IMR-90 (cell line): ENCODE data around the gene CD151. TPM values are rescaled to one million over a fixed set of nuclear protein-coding genes. Genes with fewer than 3 reads are reported as not detected.

Experiments used
- ATAC-seq: fragments of 200-7000 bp; cut with Tn5 transposase; 2 replicates; pipeline ENCODE4 v1.9.1; 2020; ENCODE audit warnings: low read depth, mild to moderate bottlenecking, moderate library complexity
- BruUV-seq: library from RNA; stranded (reverse); fragments of 400-500 nt; replicated peaks from 2 replicates; lab custom pipeline; 2021; lab: Mats Ljungman, UMichigan
- CTCF ChIA-PET: fragments of 300-600 bp; formaldehyde crosslinking; extraction: SDS; loops from one replicate; lab custom pipeline; 2021; ENCODE audit warnings: antibody characterized with exemption; lab: Yijun Ruan, JAX
- POLR2A ChIA-PET: fragments of 300-600 bp; sonication (Branson Sonifier 250); formaldehyde crosslinking; loops from one replicate; lab custom pipeline; 2022; ENCODE audit warnings: antibody characterized with exemption; ENCODE audit not compliant: unreplicated experiment; lab: Charles Lee
- DNase-seq: peaks from one replicate; pipeline ENCODE4 v3.0.0; 2013
- H2AFZ ChIP-seq: replicated peaks from 2 replicates; pipeline ENCODE3; 2013; ENCODE audit warnings: low read length, mild to moderate bottlenecking; ENCODE audit not compliant: poor library complexity
- H2AK5ac ChIP-seq: 2 replicates; pipeline ENCODE4 v1.6.1; 2013; ENCODE audit warnings: low read depth, low read length, inconsistent platforms
- H2AK9ac ChIP-seq: replicated peaks from 2 replicates; pipeline ENCODE3; 2013; ENCODE audit warnings: mild to moderate bottlenecking, low read depth, low read length, moderate library complexity; ENCODE audit not compliant: poor library complexity
- H2BK120ac ChIP-seq: 2 replicates; pipeline ENCODE4 v1.6.1; 2013; ENCODE audit warnings: low read depth, low read length, inconsistent platforms
- H2BK15ac ChIP-seq: 3 replicates; pipeline ENCODE4 v1.6.1; 2013; ENCODE audit warnings: low read depth, low read length, inconsistent platforms
- H2BK20ac ChIP-seq: 2 replicates; pipeline ENCODE4 v1.6.1; 2013; ENCODE audit warnings: low read depth, mild to moderate bottlenecking, inconsistent platforms, low read length, moderate library complexity
- H2BK5ac ChIP-seq: 2 replicates; pipeline ENCODE4 v1.6.1; 2013; ENCODE audit warnings: mild to moderate bottlenecking, low read depth, low read length, inconsistent platforms; ENCODE audit not compliant: poor library complexity, severe bottlenecking
- H3K14ac ChIP-seq: replicated peaks from 2 replicates; pipeline ENCODE4 v1.6.1; 2013; ENCODE audit warnings: low read depth, low read length, inconsistent platforms
- H3K18ac ChIP-seq: 2 replicates; pipeline ENCODE4 v1.6.1; 2013; ENCODE audit warnings: low read depth, low read length, control low read depth
- H3K23ac ChIP-seq: 2 replicates; pipeline ENCODE4 v1.6.1; 2013; ENCODE audit warnings: low read depth, low read length, inconsistent platforms
- H3K27ac ChIP-seq: 2 replicates; pipeline ENCODE4 v1.5.1; 2013; ENCODE audit warnings: mild to moderate bottlenecking, control low read depth, low read length; ENCODE audit not compliant: insufficient read depth
- H3K27me3 ChIP-seq: 2 replicates; pipeline ENCODE4 v1.6.1; 2013; ENCODE audit warnings: low read length; ENCODE audit not compliant: control insufficient read depth, insufficient read depth
- H3K36me3 ChIP-seq: 2 replicates; pipeline ENCODE4 v1.6.1; 2013; ENCODE audit warnings: low read length, mixed read lengths; ENCODE audit not compliant: control insufficient read depth, insufficient read depth
- H3K4ac ChIP-seq: 2 replicates; pipeline ENCODE4 v1.6.1; 2013; ENCODE audit warnings: low read depth, low read length, inconsistent platforms
- H3K4me1 ChIP-seq: 2 replicates; pipeline ENCODE4 v1.6.1; 2013; ENCODE audit warnings: low read length, mixed read lengths; ENCODE audit not compliant: control insufficient read depth, insufficient read depth
- H3K4me2 ChIP-seq: 2 replicates; pipeline ENCODE4 v1.6.1; 2013; ENCODE audit warnings: low read depth, mild to moderate bottlenecking, control low read depth, low read length, moderate library complexity
- H3K4me3 ChIP-seq: 2 replicates; pipeline ENCODE4 v1.5.1; 2013; ENCODE audit warnings: low read depth, mild to moderate bottlenecking, control low read depth, low read length, moderate library complexity; ENCODE audit not compliant: insufficient read depth
- H3K56ac ChIP-seq: 2 replicates; pipeline ENCODE4 v1.6.1; 2013; ENCODE audit warnings: low read length, inconsistent platforms; ENCODE audit not compliant: insufficient read depth; ENCODE audit errors: extremely low read depth
- H3K79me1 ChIP-seq, 2 experiments: 2 replicates each; pipeline ENCODE4 v1.6.1; 2013; ENCODE audit warnings: low read length in 2 of 2, inconsistent platforms in 1 of 2, low read depth in 1 of 2
- H3K9ac ChIP-seq: 2 replicates; pipeline ENCODE4 v1.6.1; 2013; ENCODE audit warnings: low read depth, low read length, control low read depth
- H3K9me1 ChIP-seq: 2 replicates; pipeline ENCODE4 v1.6.1; 2013; ENCODE audit warnings: low read length, inconsistent platforms; ENCODE audit not compliant: insufficient read depth
- H3K9me3 ChIP-seq: 2 replicates; pipeline ENCODE4 v1.6.1; 2013; ENCODE audit warnings: low read length; ENCODE audit not compliant: control insufficient read depth, insufficient read depth
- H4K20me1 ChIP-seq: 2 replicates; pipeline ENCODE4 v1.6.1; 2013; ENCODE audit warnings: low read length, inconsistent platforms; ENCODE audit not compliant: insufficient read depth
- H4K5ac ChIP-seq: 2 replicates; pipeline ENCODE4 v1.6.1; 2013; ENCODE audit warnings: mild to moderate bottlenecking, low read depth, low read length, control low read depth
- H4K8ac ChIP-seq, 2 experiments: 2 replicates each; pipeline ENCODE4 v1.6.1; 2013; ENCODE audit warnings: low read depth in 2 of 2, low read length in 2 of 2, control low read depth in 1 of 2, inconsistent platforms in 1 of 2
- H4K91ac ChIP-seq: 2 replicates; pipeline ENCODE4 v1.6.1; 2013; ENCODE audit warnings: low read depth, low read length, inconsistent platforms; ENCODE audit not compliant: insufficient read depth
- BHLHE40 ChIP-seq: fragments of 150-350 bp; IDR thresholded peaks from 2 replicates; pipeline ENCODE4 v1.6.1; 2016; ENCODE audit warnings: mild to moderate bottlenecking, low read depth, low read length
- CEBPB ChIP-seq: IDR thresholded peaks from 2 replicates; pipeline ENCODE4 v1.6.1; 2012; ENCODE audit warnings: low read depth, low read length, improper control_type of control experiment
- CHD1 ChIP-seq: IDR thresholded peaks from 2 replicates; pipeline ENCODE4 v1.6.1; 2012; ENCODE audit warnings: low read depth, low read length, improper control_type of control experiment
- CTCF ChIP-seq: conservative IDR thresholded peaks from 2 replicates; pipeline ENCODE4 v1.5.1; 2012; ENCODE audit warnings: mild to moderate bottlenecking, low read depth, low read length, improper control_type of control experiment
- FOS ChIP-seq: fragments of 150-350 bp; IDR thresholded peaks from 2 replicates; pipeline ENCODE4 v1.6.1; 2016; ENCODE audit warnings: low read depth, low read length
- MXI1 ChIP-seq: IDR thresholded peaks from 2 replicates; pipeline ENCODE4 v1.6.1; 2012; ENCODE audit warnings: low read depth, mild to moderate bottlenecking, low read length, moderate library complexity, borderline replicate concordance
- NFE2L2 ChIP-seq: fragments of 150-350 bp; IDR thresholded peaks from 2 replicates; pipeline ENCODE4 v1.6.1; 2016; ENCODE audit warnings: low read depth, mild to moderate bottlenecking, low read length
- POLR2A ChIP-seq: IDR thresholded peaks from 2 replicates; pipeline ENCODE4 v1.6.1; 2012; ENCODE audit warnings: mild to moderate bottlenecking, low read depth, low read length
- RAD21 ChIP-seq: IDR thresholded peaks from 2 replicates; pipeline ENCODE4 v1.6.1; 2012; ENCODE audit warnings: low read length, improper control_type of control experiment
- RFX5 ChIP-seq: IDR thresholded peaks from 2 replicates; pipeline ENCODE4 v1.8.0; 2012; ENCODE audit warnings: low read depth, mild to moderate bottlenecking, low read length, moderate library complexity
- SMC3 ChIP-seq: fragments of 150-350 bp; IDR thresholded peaks from 2 replicates; pipeline ENCODE4 v1.6.1; 2016; ENCODE audit warnings: low read depth, mild to moderate bottlenecking, antibody characterized with exemption, low read length, moderate library complexity
- WGBS, 2 experiments: methylation state at CpG; one replicate each; pipeline versions ENCODE4 v1.1.5 to v1.1.7; 2013; ENCODE audit warnings: missing lambda C conversion rate in 2 of 2; ENCODE audit not compliant: insufficient read length in 1 of 2; ENCODE audit errors: extremely low coverage in 2 of 2; 5-methylcytosine and 5-hydroxymethylcytosine counted together
- dilution Hi-C: fragments of 300-500 bp; cut with HindIII; formaldehyde crosslinking; loops from one replicate; pipeline ENCODE4 v1.14.3; 2018; ENCODE audit warnings: low sequenced_read_pairs; ENCODE audit not compliant: unreplicated experiment
- in situ Hi-C: fragments of 300-500 bp; cut with MboI; formaldehyde crosslinking; loops from 3 replicates; pipeline ENCODE4 v1.14.3; 2019; ENCODE audit warnings: low sequenced_read_pairs, inconsistent platforms, mixed read lengths
- intact Hi-C: fragments of 100-400 bp; cut with micrococcal nuclease; formaldehyde crosslinking; loops from 2 replicates; pipeline ENCODE4 v1.10.0; 2022
- polyA plus RNA-seq, 3 experiments: library from polyadenylated mRNA; depleted of rRNA; stranded (reverse); fragments of >200 nt; gene quantifications; 2 replicates each; pipeline ENCODE4 v1.2.3, GENCODE V29; 2012; ENCODE audit warnings: low replicate concordance in 1 of 3
- total RNA-seq: library from RNA; depleted of rRNA; stranded (reverse); fragments of >200 nt; gene quantifications from 2 replicates; pipeline ENCODE4 v1.2.3, GENCODE V29; 2012
- TF ChIP-seq, protein P1 (sequence below): fragments of 150-350 bp; IDR thresholded peaks from 2 replicates; pipeline ENCODE4 v1.6.1; 2017; ENCODE audit warnings: mild to moderate bottlenecking, antibody characterized with exemption, low read length, low read depth

The CD151 gene
- total and polyA plus RNA-seq, 2 of the 4 experiments (the other 2 are of a cell fraction) = 1,150 to 1,267 TPM

DNA sequence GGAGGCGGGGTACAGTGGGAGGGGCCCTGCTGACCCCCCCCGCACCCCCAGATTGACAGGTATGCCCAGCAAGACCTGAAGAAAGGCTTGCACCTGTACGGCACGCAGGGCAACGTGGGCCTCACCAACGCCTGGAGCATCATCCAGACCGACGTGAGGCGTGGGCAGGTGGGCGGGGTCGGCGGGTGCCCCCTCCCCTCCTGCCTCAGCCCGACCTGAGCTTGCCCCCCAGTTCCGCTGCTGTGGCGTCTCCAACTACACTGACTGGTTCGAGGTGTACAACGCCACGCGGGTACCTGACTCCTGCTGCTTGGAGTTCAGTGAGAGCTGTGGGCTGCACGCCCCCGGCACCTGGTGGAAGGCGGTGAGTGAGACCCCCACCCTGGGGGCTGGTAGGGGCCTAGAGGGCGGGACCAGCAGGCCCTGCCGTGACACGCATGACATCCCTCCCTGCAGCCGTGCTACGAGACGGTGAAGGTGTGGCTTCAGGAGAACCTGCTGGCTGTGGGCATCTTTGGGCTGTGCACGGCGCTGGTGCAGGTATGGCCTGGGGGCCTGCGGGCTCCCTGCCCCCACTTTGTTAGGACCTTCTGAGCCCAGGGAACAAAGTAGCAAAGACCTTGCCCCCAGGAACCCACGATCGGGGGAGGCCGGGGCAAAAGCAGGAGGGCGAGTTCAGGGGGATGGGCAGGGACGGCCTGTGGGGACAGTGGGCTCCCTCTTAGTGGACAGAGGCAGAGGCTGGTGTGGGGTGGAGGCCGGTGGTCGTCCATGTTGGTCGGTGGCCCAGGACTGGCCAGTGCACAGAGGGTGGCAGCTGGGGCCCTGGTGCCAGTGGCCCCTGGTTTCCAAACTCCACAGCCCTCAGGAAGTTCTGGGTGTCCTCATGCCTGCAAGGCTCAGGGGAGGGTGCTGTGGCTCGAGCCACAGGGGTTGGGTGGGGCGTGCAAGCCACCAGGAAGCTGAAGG lies 33.0 kb downstream of the CD151 start:
- CTCF ChIA-PET = no interaction called here
- TF ChIP-seq CEBPB (no peak), BHLHE40 (no peak), POLR2A (no peak), CHD1 (no peak), RFX5 (no peak), NFE2L2 (no peak), RAD21 (no peak), MXI1 (no peak), FOS (no peak), SMC3 (no peak), CTCF (no peak)
- TF ChIP-seq, protein P1, sequence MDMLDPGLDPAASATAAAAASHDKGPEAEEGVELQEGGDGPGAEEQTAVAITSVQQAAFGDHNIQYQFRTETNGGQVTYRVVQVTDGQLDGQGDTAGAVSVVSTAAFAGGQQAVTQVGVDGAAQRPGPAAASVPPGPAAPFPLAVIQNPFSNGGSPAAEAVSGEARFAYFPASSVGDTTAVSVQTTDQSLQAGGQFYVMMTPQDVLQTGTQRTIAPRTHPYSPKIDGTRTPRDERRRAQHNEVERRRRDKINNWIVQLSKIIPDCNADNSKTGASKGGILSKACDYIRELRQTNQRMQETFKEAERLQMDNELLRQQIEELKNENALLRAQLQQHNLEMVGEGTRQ = no peak

More for the DNA sequence above, 33.0 kb downstream of the CD151 start:
- Histone ChIP-seq H4K91ac (no peak overlapping the region), H3K14ac (no peak overlapping the region), H3K27ac (no peak overlapping the region), H2AK5ac (no peak overlapping the region), H3K79me1 (peaks cover 10 to 38% of the 10 kb centered on the region in 2 experiments; a peak in 3 of 4 replicates), H2AK9ac (no peak overlapping the region), H3K9me1 (peaks cover 5% of the 10 kb centered on the region), H4K8ac (no peak overlapping the region), H2BK15ac (no peak overlapping the region), H2BK20ac (no peak overlapping the region), H3K4me2 (no peak overlapping the region), H2AFZ (no peak overlapping the region), H4K20me1 (peaks cover 41% of the 10 kb centered on the region), H3K4me1 (peaks cover 2% of the 10 kb centered on the region; the same call in 1 of the 2 replicates), H4K5ac (no peak overlapping the region), H3K4ac (no peak overlapping the region), H3K9ac (no peak overlapping the region), H3K27me3 (no peaks in the 10 kb centered on the region), H3K4me3 (no peak overlapping the region), H3K36me3 (peaks cover 34% of the 10 kb centered on the region; the same call in 1 of the 2 replicates), H2BK120ac (no peak overlapping the region), H3K56ac (no peak overlapping the region), H2BK5ac (no peak overlapping the region), H3K9me3 (no peaks in the 10 kb centered on the region), H3K23ac (no peak overlapping the region), H3K18ac (no peak overlapping the region)
- intact Hi-C loops (no loop called here), in situ Hi-C loops (no loop called here), dilution Hi-C loops (no loop called here)
- POLR2A ChIA-PET = no interaction called here
- no TSS peak for BruUV-seq
- ATAC-seq = no peak
- DNase-seq = no peak
- 91% methylated on average over 11 of the region's 41 CpGs; no CpG with 5 or more reads in 1 of the 2 experiments for WGBS, 2 experiments
